Measurements from ENCODE around the gene SLC22A14. TPM values are rescaled to one million over a fixed set of nuclear protein-coding genes. Genes with fewer than 3 reads are reported as not detected.

SLC22A14 gene
- total RNA-seq, 1 experiment from 2014 or later, result 0.22 TPM

GRCh38 chr3:38271553-38271952, 10.5 kb upstream of the SLC22A14 start:
- BruUV-seq (replicated peaks), result no TSS peak
- H2AFZ ChIP-seq (ENCODE audit: low read depth, low read length, poor library complexity, severe bottlenecking), result no peak overlapping the region
- H3K4me1 ChIP-seq (ENCODE audit: control insufficient read depth in 1 of 2, insufficient read depth in 2 of 2, low read length in 2 of 2), result peaks cover 0 to 2% of the 10 kb centered on the region in 2 experiments; a peak in 1 of 4 replicates
- H3K9ac ChIP-seq (ENCODE audit: low read length), result no peak overlapping the region
- ChIA-PET RAD21 (ENCODE audit: low non-redundant PET in 1 of 2, low total read pairs in 2 of 2, uncharacterized antibody in 2 of 2, unreplicated experiment in 2 of 2) (no interaction called here), CTCF (no interaction called here), POLR2A (no interaction called here)
- H3K4me3 ChIP-seq (replicated peaks in 1 of 2; ENCODE audit: low read depth in 1 of 2, low read length in 2 of 2), result no peak overlapping the region
- no peaks in the 10 kb centered on the region for H4K20me1 ChIP-seq (ENCODE audit: insufficient read depth)
- no peaks in the 10 kb centered on the region for H3K9me2 ChIP-seq (ENCODE audit: insufficient read depth)
- H3K79me2 ChIP-seq (ENCODE audit: insufficient read depth, low read length), result no peaks in the 10 kb centered on the region
- no peak for ATAC-seq
- TF ChIP-seq EGR1 (IDR thresholded peaks at IDR 0.05; ENCODE audit: low read depth) (no peak), TCF7L2 (IDR thresholded peaks at IDR 0.05; ENCODE audit: borderline replicate concordance, extremely low read depth, insufficient read depth, insufficient read length) (no peak), FOSL1 (IDR thresholded peaks at IDR 0.05; ENCODE audit: low read depth) (no peak), CTCF (IDR thresholded peaks at IDR 0.05 in 2 of 3, conservative IDR thresholded peaks at IDR 0.05 in 1 of 3; ENCODE audit: borderline replicate concordance in 1 of 3, insufficient read depth in 1 of 3, low read depth in 2 of 3, low read length in 2 of 3) (no peak), RAD21 (IDR thresholded peaks at IDR 0.05; ENCODE audit: low read depth) (no peak), SRF (IDR thresholded peaks at IDR 0.05; ENCODE audit: low read depth) (no peak), CBX3 (IDR thresholded peaks at IDR 0.05; ENCODE audit: low read depth) (no peak), YY1 (IDR thresholded peaks at IDR 0.05; ENCODE audit: extremely low read depth, insufficient replicate concordance, low read depth, low read length) (no peak), ATF3 (IDR thresholded peaks at IDR 0.05) (no peak), MAX (IDR thresholded peaks at IDR 0.05) (no peak), CEBPB (IDR thresholded peaks at IDR 0.05; ENCODE audit: low read depth) (no peak), SP1 (IDR thresholded peaks at IDR 0.05; ENCODE audit: low read depth) (no peak), ZFX (IDR thresholded peaks at IDR 0.05) (no peak), POLR2A (IDR thresholded peaks at IDR 0.05; ENCODE audit: borderline replicate concordance, extremely low read depth, insufficient read depth, insufficient read length) (no peak), EZH2phosphoT487 (IDR thresholded peaks at IDR 0.05; ENCODE audit: borderline replicate concordance) (no peak), POLR2AphosphoS5 (IDR thresholded peaks at IDR 0.05; ENCODE audit: low read depth, low read length) (no peak), EZH2 (IDR thresholded peaks at IDR 0.05) (no peak), ZNF274 (IDR thresholded peaks at IDR 0.05; ENCODE audit: low read depth, low read length) (no peak)
- TF ChIP-seq, protein P1, sequence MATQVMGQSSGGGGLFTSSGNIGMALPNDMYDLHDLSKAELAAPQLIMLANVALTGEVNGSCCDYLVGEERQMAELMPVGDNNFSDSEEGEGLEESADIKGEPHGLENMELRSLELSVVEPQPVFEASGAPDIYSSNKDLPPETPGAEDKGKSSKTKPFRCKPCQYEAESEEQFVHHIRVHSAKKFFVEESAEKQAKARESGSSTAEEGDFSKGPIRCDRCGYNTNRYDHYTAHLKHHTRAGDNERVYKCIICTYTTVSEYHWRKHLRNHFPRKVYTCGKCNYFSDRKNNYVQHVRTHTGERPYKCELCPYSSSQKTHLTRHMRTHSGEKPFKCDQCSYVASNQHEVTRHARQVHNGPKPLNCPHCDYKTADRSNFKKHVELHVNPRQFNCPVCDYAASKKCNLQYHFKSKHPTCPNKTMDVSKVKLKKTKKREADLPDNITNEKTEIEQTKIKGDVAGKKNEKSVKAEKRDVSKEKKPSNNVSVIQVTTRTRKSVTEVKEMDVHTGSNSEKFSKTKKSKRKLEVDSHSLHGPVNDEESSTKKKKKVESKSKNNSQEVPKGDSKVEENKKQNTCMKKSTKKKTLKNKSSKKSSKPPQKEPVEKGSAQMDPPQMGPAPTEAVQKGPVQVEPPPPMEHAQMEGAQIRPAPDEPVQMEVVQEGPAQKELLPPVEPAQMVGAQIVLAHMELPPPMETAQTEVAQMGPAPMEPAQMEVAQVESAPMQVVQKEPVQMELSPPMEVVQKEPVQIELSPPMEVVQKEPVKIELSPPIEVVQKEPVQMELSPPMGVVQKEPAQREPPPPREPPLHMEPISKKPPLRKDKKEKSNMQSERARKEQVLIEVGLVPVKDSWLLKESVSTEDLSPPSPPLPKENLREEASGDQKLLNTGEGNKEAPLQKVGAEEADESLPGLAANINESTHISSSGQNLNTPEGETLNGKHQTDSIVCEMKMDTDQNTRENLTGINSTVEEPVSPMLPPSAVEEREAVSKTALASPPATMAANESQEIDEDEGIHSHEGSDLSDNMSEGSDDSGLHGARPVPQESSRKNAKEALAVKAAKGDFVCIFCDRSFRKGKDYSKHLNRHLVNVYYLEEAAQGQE (IDR thresholded peaks at IDR 0.05; ENCODE audit: low read depth), result no peak
- H3K4me2 ChIP-seq (ENCODE audit: low read length), result no peak overlapping the region
- no peaks in the 10 kb centered on the region for H3K9me3 ChIP-seq (ENCODE audit: control insufficient read depth in 1 of 2, insufficient read depth in 1 of 2, low read depth in 1 of 2, low read length in 2 of 2)
- H3K27ac ChIP-seq (ENCODE audit: low read depth, low read length), result no peak overlapping the region
- no peak for DNase-seq (ENCODE audit: low read depth, low spot score)
- intact Hi-C loops (cut with micrococcal nuclease), result no loop called here
- H3K27me3 ChIP-seq (ENCODE audit: insufficient read depth, low read length), result no peaks in the 10 kb centered on the region
- H3K36me3 ChIP-seq (ENCODE audit: control insufficient read depth in 1 of 2, insufficient read depth in 2 of 2, low read length in 2 of 2), result no peaks in the 10 kb centered on the region
